ENCODE data around the gene NAA10. TPM values are rescaled to one million over a fixed set of nuclear protein-coding genes. Genes with fewer than 3 reads are reported as not detected.

Gene NAA10
- total RNA-seq, 1 experiment from 2014 or later, result 124 TPM

- no peaks in the 10 kb centered on the region for H3K9me2 ChIP-seq (ENCODE audit: insufficient read depth)
- no peak overlapping the region for H3K4me2 ChIP-seq (ENCODE audit: low read length)
- H3K79me2 ChIP-seq (ENCODE audit: insufficient read depth, low read length), result peaks cover 27% of the 10 kb centered on the region; the same call in 1 of the 2 replicates
- no peak overlapping the region for H3K9ac ChIP-seq (ENCODE audit: low read length)
- no peak overlapping the region for H3K27ac ChIP-seq (ENCODE audit: low read depth, low read length)
- intact Hi-C loops (cut with micrococcal nuclease), result no loop called here
- H2AFZ ChIP-seq (ENCODE audit: low read depth, low read length, poor library complexity, severe bottlenecking), result no peak overlapping the region
- H3K27me3 ChIP-seq (ENCODE audit: insufficient read depth, low read length), result no peaks in the 10 kb centered on the region
- H3K9me3 ChIP-seq (ENCODE audit: control insufficient read depth in 1 of 2, insufficient read depth in 1 of 2, low read depth in 1 of 2, low read length in 2 of 2), result no peaks in the 10 kb centered on the region
- no peak for DNase-seq (ENCODE audit: low read depth, low spot score)
- peaks cover 8 to 23% of the 10 kb centered on the region in 2 experiments for H3K4me1 ChIP-seq (ENCODE audit: control insufficient read depth in 1 of 2, insufficient read depth in 2 of 2, low read length in 2 of 2)
- ChIA-PET CTCF (no interaction called here), POLR2A (no interaction called here), RAD21 (ENCODE audit: low non-redundant PET in 1 of 2, low total read pairs in 2 of 2, uncharacterized antibody in 2 of 2, unreplicated experiment in 2 of 2) (no interaction called here)
- no peak for ATAC-seq
- peaks cover 3 to 5% of the 10 kb centered on the region in 2 experiments; a peak in 2 of 4 replicates for H3K36me3 ChIP-seq (ENCODE audit: control insufficient read depth in 1 of 2, insufficient read depth in 2 of 2, low read length in 2 of 2)
- H4K20me1 ChIP-seq (ENCODE audit: insufficient read depth), result no peaks in the 10 kb centered on the region
- H3K4me3 ChIP-seq (replicated peaks in 1 of 2; ENCODE audit: low read depth in 1 of 2, low read length in 2 of 2), result no peak overlapping the region
- no TSS peak for BruUV-seq (replicated peaks)
- no peak for TF ChIP-seq ZFX (IDR thresholded peaks at IDR 0.05)
- no peak for TF ChIP-seq SIN3A (IDR thresholded peaks at IDR 0.05; ENCODE audit: low read depth)
- no peak for TF ChIP-seq SP1 (IDR thresholded peaks at IDR 0.05; ENCODE audit: low read depth)
- TF ChIP-seq CTCF (IDR thresholded peaks at IDR 0.05 in 2 of 3, conservative IDR thresholded peaks at IDR 0.05 in 1 of 3; ENCODE audit: borderline replicate concordance in 1 of 3, insufficient read depth in 1 of 3, low read depth in 2 of 3, low read length in 2 of 3), result no peak
- no peak for TF ChIP-seq JUND (IDR thresholded peaks at IDR 0.05)
- TF ChIP-seq ZBTB33 (IDR thresholded peaks at IDR 0.05; ENCODE audit: extremely low read depth, insufficient replicate concordance, low read length), result no peak
- no peak for TF ChIP-seq SRF (IDR thresholded peaks at IDR 0.05; ENCODE audit: low read depth)
- TF ChIP-seq CEBPB (IDR thresholded peaks at IDR 0.05; ENCODE audit: low read depth), result no peak
- TF ChIP-seq YY1 (IDR thresholded peaks at IDR 0.05; ENCODE audit: extremely low read depth, insufficient replicate concordance, low read depth, low read length), result no peak
- no peak for TF ChIP-seq POLR2A (IDR thresholded peaks at IDR 0.05; ENCODE audit: borderline replicate concordance, extremely low read depth, insufficient read depth, insufficient read length)
- TF ChIP-seq MAX (IDR thresholded peaks at IDR 0.05), result no peak
- no peak for TF ChIP-seq POLR2AphosphoS5 (IDR thresholded peaks at IDR 0.05; ENCODE audit: low read depth, low read length)
- no peak for TF ChIP-seq ZNF274 (IDR thresholded peaks at IDR 0.05; ENCODE audit: low read depth, low read length)
- TF ChIP-seq ELF1 (IDR thresholded peaks at IDR 0.05; ENCODE audit: borderline replicate concordance, low read depth), result no peak
- TF ChIP-seq ATF3 (IDR thresholded peaks at IDR 0.05), result no peak
- no peak for TF ChIP-seq TCF7L2 (IDR thresholded peaks at IDR 0.05; ENCODE audit: borderline replicate concordance, extremely low read depth, insufficient read depth, insufficient read length)
- no peak for TF ChIP-seq REST (IDR thresholded peaks at IDR 0.05; ENCODE audit: low read depth)
- TF ChIP-seq FOSL1 (IDR thresholded peaks at IDR 0.05; ENCODE audit: low read depth), result no peak
- TF ChIP-seq EGR1 (IDR thresholded peaks at IDR 0.05; ENCODE audit: low read depth), result no peak
Measured at GRCh38 chrX:153921511-153922446, 13.1 kb downstream of the NAA10 start.
